HG02943 (cell line): ENCODE data around the gene FZD10.

ENCODE experiments used
- ATAC-seq: cut with Tn5 transposase; IDR thresholded peaks from one replicate; pipeline ENCODE4 v1.9.1; 2021; ENCODE audit warnings: mild to moderate bottlenecking, low read depth, moderate library complexity; ENCODE audit not compliant: unreplicated experiment

FZD10 gene

GRCh38 chr12:130162267-130162666 is at the start of gene FZD10:
Gene FZD10, plus strand, starts transcription at chr12:130162464. Its CDS starts 479 bp downstream, at chr12:130162943.
- no peak for ATAC-seq

- no peak for ATAC-seq
Observed at GRCh38 chr12:130114952-130115351, 47.3 kb upstream of the FZD10 start.

- ATAC-seq = no peak
Observed at GRCh38 chr12:130115646-130116045, 46.6 kb upstream of the FZD10 start.

- no peak for ATAC-seq
Observed at GRCh38 chr12:130116791-130117190, 45.5 kb upstream of the FZD10 start.

- ATAC-seq = no peak
Observed at GRCh38 chr12:130117233-130117632, 45.0 kb upstream of the FZD10 start.

GRCh38 chr12:130117701-130118100 is 44.6 kb upstream of the FZD10 start:
- ATAC-seq = no peak

- ATAC-seq = no peak
Observed at GRCh38 chr12:130118181-130118580, 44.1 kb upstream of the FZD10 start.

GRCh38 chr12:130119241-130119861 is 42.9 kb upstream of the FZD10 start:
- ATAC-seq = no peak

- ATAC-seq = no peak
Observed at GRCh38 chr12:130120012-130120805, 42.1 kb upstream of the FZD10 start.

- no peak for ATAC-seq
Observed at GRCh38 chr12:130121226-130122000, 40.9 kb upstream of the FZD10 start.

GRCh38 chr12:130122356-130122755 is 39.9 kb upstream of the FZD10 start:
- ATAC-seq = no peak

GRCh38 chr12:130124106-130124505 is 38.2 kb upstream of the FZD10 start:
- ATAC-seq = no peak

GRCh38 chr12:130124605-130125244 is 37.5 kb upstream of the FZD10 start:
- ATAC-seq = no peak

GRCh38 chr12:130126023-130126432 is 36.2 kb upstream of the FZD10 start:
- ATAC-seq = no peak

GRCh38 chr12:130127532-130127911 is 34.7 kb upstream of the FZD10 start:
- no peak for ATAC-seq

GRCh38 chr12:130127912-130128789 is 34.1 kb upstream of the FZD10 start:
- no peak for ATAC-seq

- no peak for ATAC-seq
Observed at GRCh38 chr12:130128790-130129735, 33.2 kb upstream of the FZD10 start.

- ATAC-seq = no peak
Observed at GRCh38 chr12:130130346-130130745, 31.9 kb upstream of the FZD10 start.

- ATAC-seq = no peak
Observed at GRCh38 chr12:130131025-130131424, 31.2 kb upstream of the FZD10 start.
